Psoas muscle (tissue), 8 donors: ENCODE measurements around the gene ZBTB42. TPM values are rescaled to one million over a fixed set of nuclear protein-coding genes. Genes with fewer than 3 reads are reported as not detected.

Experiments
- ATAC-seq, 4 donors: fragments of 200-7000 bp; cut with Tn5 transposase; one replicate each; pipeline ENCODE4 v1.9.1; 2020; ENCODE audit warnings: moderate library complexity in 3 of 4, mild to moderate bottlenecking in 2 of 4
- DNase-seq, 2 donors: peaks; one replicate each; pipeline ENCODE4 v3.0.0-alpha.2; 2020
- H3K27ac ChIP-seq: fragments of 200-600 bp; one replicate; pipeline ENCODE4 v1.8.0; 2022
- H3K27me3 ChIP-seq, 3 donors: fragments of 200-600 bp in 1 of 3; one replicate each; pipeline versions ENCODE4 v1.6.1 to v1.8.0; 2013 to 2022; ENCODE audit warnings: low read length in 2 of 3, mild to moderate bottlenecking in 2 of 3, moderate library complexity in 1 of 3; ENCODE audit not compliant: insufficient read depth in 3 of 3
- H3K36me3 ChIP-seq, 2 donors: fragments of 200-600 bp in 1 of 2; one replicate each; pipeline versions ENCODE4 v1.6.1 to v1.8.0; 2013 to 2022; ENCODE audit warnings: low read depth in 1 of 2, mild to moderate bottlenecking in 1 of 2, moderate library complexity in 1 of 2; ENCODE audit not compliant: insufficient read depth in 1 of 2
- H3K4me1 ChIP-seq: fragments of 200-600 bp; one replicate; pipeline ENCODE4 v1.8.0; 2022
- H3K4me3 ChIP-seq: fragments of 200-600 bp; one replicate; pipeline ENCODE4 v1.8.0; 2022; ENCODE audit warnings: mild to moderate bottlenecking
- H3K9me3 ChIP-seq: fragments of 200-600 bp; one replicate; pipeline ENCODE4 v1.8.0; 2022
- CTCF ChIP-seq: fragments of 200-600 bp; IDR thresholded peaks from one replicate; pipeline ENCODE4 v1.8.0; 2022; ENCODE audit warnings: antibody characterized with exemption
- WGBS, 3 donors: extraction: QIAGEN DNeasy Blood & Tissue Kit; methylation state at CpG; one replicate each; pipeline versions ENCODE4 v1.1.6 to v1.1.7; 2013; 5-methylcytosine and 5-hydroxymethylcytosine counted together
- intact Hi-C, 2 donors: fragments of 100-400 bp; cut with DNase I; formaldehyde crosslinking; loops; one replicate each; pipeline versions ENCODE4 v1.11.0 to v1.14.2; 2022
- polyA plus RNA-seq, 3 donors: library from polyadenylated mRNA; stranded (reverse); fragments of 200-250 nt; gene quantifications; one replicate each; pipeline ENCODE4 v1.2.3, GENCODE V29; 2013
- total RNA-seq, 4 donors: library from RNA; stranded (reverse); fragmentation: NEBNext Ultra II Directional in 2 of 4; extraction: Animal tissue kit (Norgen Biotek cat#: 25700) in 2 of 4; gene quantifications; one replicate each; pipeline versions ENCODE4 v1.2.1 to v1.2.4, GENCODE V29; 2021 to 2023
- donor health status: healthy with polysubstance abuse.
- donor health status: DM: no; HTN: no; CAD: no; lungs with moderate emphysema.
- donor health status: Bipolar disorder and iron deficiency.
- donor health status: healthy.
- donor health status: DM: yes; HTN: yes; CAD: no.
- donor health status: DM: no; HTN: no; CAD: no.
- donor health status: DM: no; HTN: no; CAD: no.
- donor health status: DM: yes; HTN: yes; CAD: no.

ZBTB42 gene
- total and polyA plus RNA-seq, 7 donors = 4.2 to 7.4 (median 6.2) TPM

GRCh38 chr14:104799244-104800014 lies 1.5 kb upstream of the ZBTB42 start:
- intact Hi-C loops = loop anchor here in 1 of 2 donors (5.0 kb wide), 1 partner anchor 42 kb away; no protein-coding TSS in a partner anchor
- H3K4me1 ChIP-seq = peaks cover 29% of the 10 kb centered on the region
- peak in 2 of 4 donors; percentile 8 to 18 for ATAC-seq

GRCh38 chr14:104800015-104800770 lies 708 bp upstream of the ZBTB42 start:
- Histone ChIP-seq H3K36me3 (no peaks in the 10 kb centered on the region), H3K4me3 (peak overlapping the region; percentile 79), H3K27me3 (no peaks in the 10 kb centered on the region), H3K9me3 (no peaks in the 10 kb centered on the region), H3K4me1 (peaks cover 33% of the 10 kb centered on the region), H3K27ac (peak overlapping the region; percentile 88)
- peak; percentile 91 to 93 for DNase-seq
- ATAC-seq = peak; percentile 67 to 84 (median 80)
- intact Hi-C loops = no loop called here
- TF ChIP-seq CTCF = peak; percentile 36
- 3 to 6% (median 3%) methylated on average over 45 to 83 of the region's 83 CpGs for WGBS, 3 donors

More at GRCh38 chr14:104799244-104800014, 1.5 kb upstream of the ZBTB42 start:
- TF ChIP-seq CTCF = no peak
- Histone ChIP-seq H3K9me3 (no peaks in the 10 kb centered on the region), H3K4me3 (peak overlapping the region; percentile 79), H3K27me3 (no peaks in the 10 kb centered on the region), H3K36me3 (no peaks in the 10 kb centered on the region), H3K27ac (peak overlapping the region; percentile 88)
- WGBS, 3 donors = 36 to 46% (median 40%) methylated on average over 21 of the region's 21 CpGs
- no peak for DNase-seq

GRCh38 chr14:104801520-104802393 lies 856 bp downstream of the ZBTB42 start:
- TF ChIP-seq CTCF = no peak
- H3K36me3 ChIP-seq = no peaks in the 10 kb centered on the region
- 75 to 81% (median 78%) methylated on average over 43 to 45 of the region's 45 CpGs for WGBS, 3 donors
- ATAC-seq (no peak), DNase-seq (no peak)
- H3K27me3 ChIP-seq = no peaks in the 10 kb centered on the region
- H3K9me3 ChIP-seq = no peaks in the 10 kb centered on the region
- peaks cover 37% of the 10 kb centered on the region for H3K4me1 ChIP-seq
- H3K4me3 ChIP-seq = peak overlapping the region; percentile 79
- intact Hi-C loops = no loop called here
- H3K27ac ChIP-seq = peak overlapping the region; percentile 88

GRCh38 chr14:104802394-104803184 lies 1.7 kb downstream of the ZBTB42 start:
- H3K27ac ChIP-seq = no peak overlapping the region
- TF ChIP-seq CTCF = no peak
- no peaks in the 10 kb centered on the region for H3K36me3 ChIP-seq
- H3K27me3 ChIP-seq = no peaks in the 10 kb centered on the region
- intact Hi-C loops = no loop called here
- WGBS, 3 donors = 58 to 79% (median 61%) methylated on average over 20 of the region's 20 CpGs
- no peak for ATAC-seq
- H3K4me3 ChIP-seq = peak overlapping the region; percentile 4
- DNase-seq = no peak
- peaks cover 37% of the 10 kb centered on the region for H3K4me1 ChIP-seq
- no peaks in the 10 kb centered on the region for H3K9me3 ChIP-seq
